SKM-1 (cell line): ENCODE data around the gene DNM3.

Experiments
- DNase-seq: peaks from one replicate; lab custom pipeline; 2025; ENCODE audit not compliant: unreplicated experiment; lab: John Stamatoyannopoulos, UW

Gene DNM3

GRCh38 chr1:171817511-171818265 lies 23.6 kb upstream of the DNM3 start:
- DNase-seq, result no peak

- no peak for DNase-seq
Measured at GRCh38 chr1:171819946-171820345, 21.4 kb upstream of the DNM3 start.

- no peak for DNase-seq
Measured at GRCh38 chr1:171826973-171827372, 14.3 kb upstream of the DNM3 start.

- no peak for DNase-seq
Measured at GRCh38 chr1:171828794-171829193, 12.5 kb upstream of the DNM3 start.

- DNase-seq, result no peak
Measured at GRCh38 chr1:171833091-171833825, 8.0 kb upstream of the DNM3 start.

GRCh38 chr1:171834821-171835220 lies 6.5 kb upstream of the DNM3 start:
- no peak for DNase-seq

- DNase-seq, result no peak
Measured at GRCh38 chr1:171835891-171836290, 5.4 kb upstream of the DNM3 start.

- no peak for DNase-seq
Measured at GRCh38 chr1:171841931-171842761, 848 bp downstream of the DNM3 start.

- DNase-seq, result no peak
Measured at GRCh38 chr1:171844381-171844780, 3.1 kb downstream of the DNM3 start.

- no peak for DNase-seq
Measured at GRCh38 chr1:171845998-171846397, 4.7 kb downstream of the DNM3 start.

GRCh38 chr1:171849245-171849898 lies 8.1 kb downstream of the DNM3 start:
- DNase-seq, result no peak

- DNase-seq, result no peak
Measured at GRCh38 chr1:171850651-171851350, 9.5 kb downstream of the DNM3 start.

- no peak for DNase-seq
Measured at GRCh38 chr1:171852272-171852671, 11.0 kb downstream of the DNM3 start.

- DNase-seq, result no peak
Measured at GRCh38 chr1:171855381-171855780, 14.1 kb downstream of the DNM3 start.

- no peak for DNase-seq
Measured at GRCh38 chr1:171858696-171859095, 17.4 kb downstream of the DNM3 start.

GRCh38 chr1:171860696-171861095 lies 19.4 kb downstream of the DNM3 start:
- no peak for DNase-seq

- no peak for DNase-seq
Measured at GRCh38 chr1:171863531-171863930, 22.2 kb downstream of the DNM3 start.

- no peak for DNase-seq
Measured at GRCh38 chr1:171864308-171864707, 23.0 kb downstream of the DNM3 start.

GRCh38 chr1:171865106-171865505 lies 23.8 kb downstream of the DNM3 start:
- no peak for DNase-seq

- no peak for DNase-seq
Measured at GRCh38 chr1:171867236-171867635, 25.9 kb downstream of the DNM3 start.
